Measurements from ENCODE around the gene DNER.
"Not testable (repeated sequence)": the region's sequence is repeated elsewhere in the genome, so short reads cannot be mapped to it uniquely, and the experiment has no call there.

The DNER gene

DNA sequence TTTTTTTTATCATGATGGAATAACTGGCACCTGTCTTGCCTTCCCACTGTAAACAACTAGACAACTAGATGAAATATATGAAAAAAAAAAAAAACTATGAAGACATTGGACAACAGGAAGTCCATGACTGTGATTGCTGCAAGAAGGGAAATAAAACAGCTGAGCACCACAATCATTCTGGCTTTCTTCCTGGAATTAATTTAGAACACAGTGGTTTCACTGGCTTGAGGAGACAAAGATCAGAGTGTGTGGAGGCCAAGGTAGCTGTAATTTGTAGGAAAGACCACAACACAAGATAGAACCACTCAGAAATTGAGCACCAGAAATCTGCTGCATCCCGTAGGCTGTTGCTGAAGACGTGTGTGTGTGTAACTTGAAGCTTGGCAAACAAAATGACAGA is 322.2 kb downstream of the DNER start:
- DNase-seq (ENCODE audit: low read depth) = no peak

DNA sequence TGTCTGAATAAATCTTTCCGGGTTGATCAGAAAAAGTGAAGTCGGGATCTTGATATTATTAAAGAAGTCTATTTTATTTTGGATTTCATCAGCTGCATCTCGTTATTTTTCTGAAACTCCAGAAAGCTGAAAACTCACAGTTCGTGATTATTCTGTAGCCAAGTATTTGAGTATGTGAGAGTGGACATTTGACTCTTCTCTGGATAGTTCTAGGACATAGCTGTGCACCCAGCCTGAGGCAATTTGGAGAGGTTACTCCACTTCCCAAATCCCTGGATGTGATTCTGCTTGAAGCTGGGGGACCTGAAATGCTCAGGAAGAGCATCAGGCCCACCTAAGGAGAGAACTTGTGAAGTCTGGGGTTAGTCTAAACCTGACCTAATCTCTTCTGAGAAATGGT is 325.6 kb downstream of the DNER start:
- no peak for DNase-seq (ENCODE audit: low read depth)

- DNase-seq (ENCODE audit: low read depth) = no peak
Measured at GRCh38 chr2:229387866-229388265, 326.5 kb downstream of the DNER start.

DNA sequence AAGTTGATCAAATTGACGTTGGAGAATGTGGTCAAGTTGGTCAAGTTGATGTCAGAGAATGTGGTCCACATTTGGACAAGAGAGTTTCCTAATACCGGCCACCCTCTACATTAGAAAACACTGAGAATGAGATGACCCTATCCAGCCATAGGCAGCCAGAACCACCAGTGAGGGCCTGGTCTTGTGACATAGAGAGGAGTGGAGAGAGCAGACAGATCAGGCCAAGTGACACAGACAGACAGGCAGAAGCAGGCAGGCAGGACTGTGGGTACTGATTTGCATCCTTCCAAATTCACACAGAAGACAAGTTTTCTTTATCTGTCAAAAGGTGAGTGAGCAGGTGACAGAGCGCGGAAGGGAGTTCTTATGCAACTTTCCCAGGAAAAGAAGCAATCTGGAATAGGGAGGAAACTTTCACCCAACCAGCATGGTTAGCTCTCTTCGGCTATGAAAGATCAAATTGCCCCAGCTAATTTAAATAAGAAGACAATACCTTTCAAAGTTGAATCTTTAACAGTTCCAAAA is 334.2 kb downstream of the DNER start:
- DNase-seq (ENCODE audit: low read depth) = no peak

DNA sequence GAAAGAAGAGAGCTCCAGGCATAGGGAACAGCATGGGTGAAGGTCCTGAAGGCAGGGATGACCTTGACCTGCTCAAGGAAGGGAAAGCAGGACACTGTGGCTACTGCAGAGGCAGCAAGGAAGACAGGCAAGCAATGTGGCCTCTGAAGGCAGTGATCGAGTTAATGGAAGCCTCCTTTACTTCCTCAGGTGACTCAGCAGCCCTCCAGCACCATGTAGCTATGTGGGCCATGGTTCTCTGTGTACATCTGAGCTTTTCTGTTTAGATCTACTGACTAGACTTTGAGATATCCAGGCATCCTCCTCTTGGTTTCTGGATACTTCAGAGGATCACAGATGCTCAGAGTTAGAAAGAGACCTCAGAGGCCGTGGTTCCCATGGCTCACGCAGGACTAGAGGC is 336.0 kb downstream of the DNER start:
- no peak for DNase-seq (ENCODE audit: low read depth)

- no peak for DNase-seq (ENCODE audit: low read depth)
Measured at GRCh38 chr2:229376866-229377265, 337.5 kb downstream of the DNER start.

DNA sequence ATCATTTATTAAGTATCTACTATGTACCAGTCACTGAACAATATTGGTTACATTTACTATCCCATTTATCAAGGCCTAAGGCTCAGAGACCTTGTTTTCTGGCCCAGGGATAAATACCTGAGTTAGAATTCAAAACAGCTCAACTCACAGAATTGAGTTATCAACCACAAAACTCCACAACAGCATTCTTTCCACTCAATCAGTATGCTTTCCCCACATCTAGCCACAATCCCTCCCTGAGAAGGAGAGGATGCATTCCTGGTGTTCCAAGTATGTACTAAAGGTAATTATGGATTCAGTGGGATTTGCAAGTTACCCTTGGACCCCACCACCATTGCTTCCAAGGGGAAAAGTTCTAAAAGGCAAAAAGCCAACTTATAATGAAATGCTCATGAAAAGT is 339.1 kb downstream of the DNER start:
- no peak for DNase-seq (ENCODE audit: low read depth)

- DNase-seq (ENCODE audit: low read depth) = not testable (repeated sequence)
Measured at GRCh38 chr2:229373311-229373710, 341.0 kb downstream of the DNER start.

DNA sequence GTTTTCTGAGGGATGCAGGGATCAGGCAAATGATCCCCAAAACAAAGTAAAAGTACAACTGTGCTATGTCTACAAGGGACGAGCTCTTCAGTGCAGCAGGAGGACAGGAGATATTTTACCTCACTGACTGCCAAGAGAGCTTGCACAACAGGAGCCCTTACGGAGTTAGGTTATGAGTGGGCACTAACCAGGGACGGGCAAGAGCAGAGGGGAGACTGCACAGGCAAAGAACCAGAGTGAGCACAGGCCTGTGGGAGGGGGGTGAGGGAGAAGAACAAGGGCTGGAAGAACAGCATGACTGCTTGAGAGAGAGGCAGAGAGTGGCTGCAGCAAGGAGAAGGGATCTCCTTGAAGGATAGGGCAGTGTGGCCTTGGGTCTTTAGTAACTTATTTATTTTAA is 342.1 kb downstream of the DNER start:
- DNase-seq (ENCODE audit: low read depth) = no peak

- DNase-seq (ENCODE audit: low read depth) = no peak
Measured at GRCh38 chr2:229371086-229371485, 343.3 kb downstream of the DNER start.

GRCh38 chr2:229370509-229370908 is 343.8 kb downstream of the DNER start:
- DNase-seq (ENCODE audit: low read depth) = no peak

DNA sequence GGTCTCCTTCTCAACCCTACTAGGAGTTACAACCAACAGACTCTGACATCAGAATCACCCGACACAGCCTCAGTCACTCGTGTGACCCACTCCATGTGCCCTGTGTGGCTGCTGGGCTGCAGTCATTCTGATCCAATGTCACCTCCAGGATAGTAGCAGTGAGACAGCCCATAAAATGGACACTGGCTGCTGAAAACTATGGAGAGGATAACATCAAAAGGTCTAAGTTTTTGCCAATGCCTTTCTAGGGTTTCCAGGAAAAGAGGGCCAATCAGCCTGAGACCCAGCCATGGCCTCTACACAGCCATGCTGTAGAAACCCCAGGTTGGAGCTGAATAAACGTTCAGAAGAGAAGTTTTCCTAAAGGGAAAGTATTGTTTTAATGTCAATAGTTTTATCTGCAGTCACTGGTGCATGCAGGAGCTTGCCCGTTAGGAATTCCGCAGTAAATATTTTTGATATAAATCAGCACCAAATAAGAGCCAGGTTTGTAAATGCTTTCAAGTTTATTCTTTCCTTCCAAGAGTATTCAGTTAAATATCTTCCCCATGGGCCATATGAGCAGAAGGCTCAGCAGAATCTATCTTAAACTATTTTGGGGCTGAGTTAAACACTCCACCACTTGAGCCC is 351.1 kb downstream of the DNER start:
- DNase-seq (ENCODE audit: low read depth) = no peak

- DNase-seq (ENCODE audit: low read depth) = no peak
Measured at GRCh38 chr2:229350883-229351282, 363.5 kb downstream of the DNER start.

DNA sequence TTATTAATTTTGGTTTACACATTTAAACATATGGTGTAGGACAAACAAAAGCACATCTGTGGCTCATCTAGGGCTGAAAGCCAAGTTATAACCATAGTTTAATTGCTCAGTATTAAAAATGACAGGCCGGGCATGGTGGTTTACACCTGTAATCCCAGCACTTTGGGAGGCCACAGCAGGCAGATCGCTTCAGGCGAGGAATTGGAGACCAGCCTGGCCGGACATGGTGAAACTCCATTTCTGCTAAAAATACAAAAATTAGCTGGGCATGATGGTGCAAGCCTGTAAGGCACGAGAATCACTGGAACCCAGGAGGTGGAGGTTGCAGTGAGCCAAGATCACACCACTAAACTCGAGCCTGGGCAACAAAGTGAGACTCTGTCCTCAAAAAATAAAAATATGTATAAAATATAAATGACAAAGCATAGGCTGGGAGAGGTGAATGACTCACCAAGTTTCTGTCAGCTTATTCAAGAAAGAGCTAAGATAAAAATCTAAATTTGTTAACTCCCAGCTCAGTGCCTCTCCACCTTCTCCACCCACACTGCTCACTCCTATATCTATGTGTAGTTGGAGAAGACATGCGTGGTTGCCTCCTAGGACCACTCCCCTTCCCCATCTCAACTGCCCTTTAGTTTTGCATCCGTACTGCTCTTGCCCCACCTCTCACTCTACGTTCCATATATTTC is 364.1 kb downstream of the DNER start:
- DNase-seq (ENCODE audit: low read depth) = no peak

- DNase-seq (ENCODE audit: low read depth) = no peak
Measured at GRCh38 chr2:229348128-229348527, 366.2 kb downstream of the DNER start.

DNA sequence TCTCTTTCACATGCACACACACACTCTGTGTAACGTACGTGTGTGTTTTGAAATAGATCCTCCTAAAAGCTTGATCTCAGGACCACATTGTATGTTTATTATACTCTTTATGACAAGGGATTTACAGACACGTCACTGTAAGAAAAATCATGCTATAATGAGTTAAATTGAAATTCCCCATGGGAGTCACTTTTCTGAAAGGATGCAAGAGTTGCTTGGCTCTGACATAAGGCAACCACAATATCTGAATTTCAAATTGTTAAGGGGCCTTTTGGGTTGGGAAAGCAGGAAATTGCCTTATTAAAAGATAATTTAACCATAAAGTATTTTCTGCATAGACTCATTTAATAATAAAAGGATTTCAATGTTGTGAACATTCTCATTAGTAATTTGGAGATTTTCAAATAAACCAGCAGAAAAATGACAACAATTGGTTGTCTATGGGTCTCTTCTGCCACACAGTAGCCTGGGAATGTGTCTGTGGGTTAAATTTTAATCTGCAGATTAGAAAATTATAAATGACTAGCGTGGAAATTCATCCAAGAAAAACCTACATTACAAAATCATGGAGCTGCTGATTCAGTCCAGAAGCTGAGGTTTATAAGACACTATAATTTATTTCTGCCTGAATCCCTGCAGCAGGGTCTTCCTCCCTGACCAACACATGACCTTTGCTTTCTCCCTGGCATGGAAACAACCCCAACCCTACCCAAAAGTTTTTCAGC is 367.4 kb downstream of the DNER start:
- no peak for DNase-seq (ENCODE audit: low read depth)

GRCh38 chr2:229344955-229345354 is 369.4 kb downstream of the DNER start:
- no peak for DNase-seq (ENCODE audit: low read depth)

GRCh38 chr2:229344151-229344551 is 370.2 kb downstream of the DNER start:
- DNase-seq (ENCODE audit: low read depth) = no peak

DNA sequence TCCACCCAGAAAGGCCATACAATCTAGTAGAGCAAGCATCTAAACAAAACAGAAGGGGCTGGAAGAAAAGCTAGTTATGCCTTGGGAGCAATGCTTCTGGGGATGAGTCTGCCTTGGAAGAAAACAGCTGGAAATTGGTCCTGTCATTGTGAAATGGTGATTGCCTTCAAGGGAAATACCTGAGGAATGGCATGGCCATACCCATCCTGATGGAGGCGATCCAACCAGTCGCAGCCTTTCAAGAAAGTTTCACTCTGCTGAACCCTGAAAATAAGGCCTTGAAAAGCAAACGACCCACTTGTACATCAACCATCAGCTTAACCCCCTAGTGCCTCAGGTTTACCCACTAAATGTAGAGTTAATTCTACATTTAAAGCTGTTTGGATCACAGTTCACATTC is 370.7 kb downstream of the DNER start:
- no peak for DNase-seq (ENCODE audit: low read depth)

DNA sequence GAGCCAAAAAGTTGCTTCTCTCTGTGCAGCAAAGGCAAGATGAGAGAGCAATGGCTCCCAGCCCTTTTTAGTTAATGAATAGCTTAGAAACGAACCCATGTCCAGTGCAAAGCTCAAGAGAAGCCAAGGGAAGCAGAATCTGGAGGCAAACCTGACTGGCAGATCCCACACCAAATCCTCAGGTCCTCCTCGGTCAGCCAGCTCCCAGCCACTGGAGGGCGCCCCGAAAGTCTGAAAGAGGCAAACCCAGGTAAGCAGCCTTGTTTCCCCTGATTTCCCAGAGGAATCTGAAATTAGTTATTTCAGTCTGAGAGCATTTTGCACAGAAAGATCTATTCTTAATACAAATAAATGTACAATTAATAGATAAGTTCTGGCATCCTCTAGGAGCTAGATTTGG is 372.0 kb downstream of the DNER start:
- DNase-seq (ENCODE audit: low read depth) = no peak

- DNase-seq (ENCODE audit: low read depth) = no peak
Measured at GRCh38 chr2:229340086-229340760, 374.1 kb downstream of the DNER start.

GRCh38 chr2:229339618-229340017 is 374.7 kb downstream of the DNER start:
- DNase-seq (ENCODE audit: low read depth) = no peak

GRCh38 chr2:229339171-229339570 is 375.2 kb downstream of the DNER start:
- not testable (repeated sequence) for DNase-seq (ENCODE audit: low read depth)

Measured in HS-27A (cell line).